Activated CD8-positive, alpha-beta memory T cell treated with anti-CD3 and anti-CD28 coated beads, Interleukin-2, amount 50 U/mL, for 1 hour (primary cell): ENCODE measurements around the gene IL13.
"Not testable (repeated sequence)": the region's sequence is repeated elsewhere in the genome, so short reads cannot be mapped to it uniquely, and the experiment has no call there.

ENCODE experiments used
- DNase-seq: peaks from one replicate; pipeline ENCODE4 v3.0.0-alpha.2; 2020; ENCODE audit errors: extremely low read depth

Gene IL13

GRCh38 chr5:132688536-132689339 is 30.8 kb downstream of the IL13 start:
- DNase-seq: no peak

GRCh38 chr5:132689513-132689912 is 31.5 kb downstream of the IL13 start:
- DNase-seq: no peak

GRCh38 chr5:132690156-132690555 is 32.2 kb downstream of the IL13 start:
- DNase-seq: no peak

- not testable (repeated sequence) for DNase-seq
These were observed 34.0 kb downstream of the IL13 start for GRCh38 chr5:132691755-132692631.

GRCh38 chr5:132692632-132692967 is 34.6 kb downstream of the IL13 start:
- no peak for DNase-seq

- DNase-seq: no peak
These were observed 38.0 kb downstream of the IL13 start for GRCh38 chr5:132695956-132696355.

GRCh38 chr5:132704875-132705274 is 46.9 kb downstream of the IL13 start:
- DNase-seq: no peak

GRCh38 chr5:132708645-132709044 is 50.7 kb downstream of the IL13 start:
- DNase-seq: no peak
